NCI-H2196 treated with DMSO at 0.1 percent for 48 hours (cell line): ENCODE measurements around the gene CEP85L.
A peak's percentile ranks its signal among the peaks of the same experiment; 100 is the strongest.

Source experiments
- DNase-seq: peaks from one replicate; lab custom pipeline; 2025; ENCODE audit not compliant: unreplicated experiment; lab: John Stamatoyannopoulos, UW

The CEP85L gene

DNA sequence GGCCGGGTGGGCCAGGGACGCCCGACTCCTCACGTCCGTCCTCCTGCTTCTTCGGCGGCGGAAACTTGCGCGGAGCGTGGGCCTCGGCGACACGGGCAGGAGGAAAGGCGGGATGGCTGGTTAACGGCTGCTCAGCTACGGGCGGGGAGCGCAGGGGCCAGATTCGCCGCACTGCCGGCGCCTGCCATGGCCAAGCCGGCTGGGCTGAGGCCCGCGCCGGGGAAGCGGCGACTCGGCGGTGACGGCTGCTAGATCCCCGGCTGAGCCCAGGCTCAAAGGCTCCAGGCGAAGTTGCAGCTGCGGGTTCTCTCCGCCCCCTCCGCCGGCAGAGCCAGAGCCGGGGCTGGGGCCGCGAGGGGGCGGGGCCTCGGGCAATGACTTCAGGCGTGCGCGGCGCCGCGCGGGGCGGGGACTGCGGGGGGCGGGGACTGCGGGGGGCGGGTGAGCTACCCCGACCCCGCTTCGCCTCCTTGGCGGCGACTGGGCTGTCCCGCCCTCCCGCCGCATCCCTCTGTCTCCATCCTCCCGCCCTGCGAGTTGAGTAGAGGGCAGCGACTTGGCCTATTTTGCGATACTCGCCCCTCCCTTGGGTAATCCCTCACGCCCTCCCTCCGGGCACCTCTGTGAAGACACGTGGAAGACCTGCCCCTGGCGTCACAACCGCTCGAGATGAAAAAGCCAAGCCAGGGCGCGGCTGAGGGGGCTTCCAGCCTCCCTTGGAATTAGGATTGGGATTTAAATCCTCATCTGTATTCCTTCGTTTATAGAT, at the start of gene CEP85L:
Gene CEP85L, minus strand, starts transcription at position 310 of the 769 bp plus-strand sequence. CDS start 322 bp downstream, outside the sequence.
- peak; percentile 78 for DNase-seq

DNA sequence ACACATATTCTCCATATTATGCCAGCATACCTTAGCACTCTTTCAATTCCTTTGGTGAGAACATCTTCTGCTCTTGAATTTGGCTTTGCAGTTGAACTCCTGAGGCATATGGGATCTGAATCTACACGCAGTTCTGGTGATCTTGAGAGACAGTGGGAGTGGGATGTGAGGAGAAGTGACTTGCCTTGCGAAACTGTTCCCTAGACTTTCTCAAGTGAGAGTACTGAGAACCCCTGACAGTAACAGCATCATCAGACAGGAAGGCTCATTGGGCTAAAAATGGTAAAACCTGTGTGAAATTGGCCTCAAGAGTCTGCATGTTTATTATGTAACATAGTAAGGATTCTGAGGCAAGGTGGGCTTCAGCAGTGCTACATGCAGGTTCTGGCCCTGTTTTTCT, 49.1 kb upstream of the CEP85L start:
- no peak for DNase-seq

DNA sequence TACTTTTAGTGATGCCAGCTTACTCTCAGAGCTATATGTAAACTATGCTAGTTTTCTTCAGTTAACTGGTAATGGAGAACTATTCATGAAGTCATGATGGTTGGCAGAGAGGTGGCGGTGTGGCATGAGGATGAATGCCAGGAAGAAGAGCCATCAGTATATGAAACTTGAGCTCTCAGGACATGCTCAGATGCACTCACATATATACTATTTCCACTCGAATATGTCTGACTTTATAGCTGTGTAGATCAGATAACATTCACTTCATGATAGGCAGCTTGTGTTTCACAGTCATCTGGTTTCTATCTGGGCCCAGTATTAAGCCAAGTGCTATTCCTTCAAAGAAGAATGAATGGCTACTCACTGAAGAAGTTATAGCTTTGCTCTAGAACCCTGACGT, 46.2 kb upstream of the CEP85L start:
- DNase-seq = no peak

DNA sequence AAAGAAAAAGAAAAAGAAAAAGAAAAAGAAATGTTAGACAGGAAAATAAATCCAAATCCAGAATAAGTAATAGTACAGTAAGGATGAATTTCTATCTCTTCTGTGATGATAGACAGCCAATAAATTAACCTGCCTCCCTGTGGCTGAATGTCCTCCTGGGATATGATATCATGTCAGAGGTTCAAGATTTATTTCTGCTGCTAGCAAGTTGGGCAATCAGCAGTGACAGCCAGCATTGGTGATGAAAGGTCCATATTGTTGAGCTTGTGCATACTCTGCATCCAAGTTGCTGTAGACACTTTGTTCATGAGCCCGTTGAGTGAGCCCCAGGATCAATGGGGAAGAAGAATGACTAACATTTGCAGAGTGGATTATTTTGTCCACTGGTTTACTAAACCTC, 44.9 kb upstream of the CEP85L start:
- no peak for DNase-seq

DNA sequence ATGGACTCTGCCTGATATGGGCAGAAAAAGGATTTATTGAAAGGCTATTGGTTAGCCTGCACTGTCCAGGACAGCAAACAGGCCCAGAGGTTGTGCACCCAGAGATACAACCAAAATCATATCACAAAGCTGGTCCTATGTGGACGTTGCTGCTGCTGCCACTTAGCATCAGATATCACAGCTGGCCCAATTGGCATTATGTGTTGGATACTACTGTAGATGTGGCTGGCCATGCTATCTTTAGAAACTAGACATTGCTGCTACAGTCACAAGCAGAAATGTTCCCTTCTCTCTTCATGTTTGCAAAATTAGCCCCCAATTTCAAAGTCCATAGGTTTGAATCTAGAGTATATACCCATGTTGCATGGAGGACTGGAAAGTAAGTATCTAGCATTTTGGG, 42.2 kb upstream of the CEP85L start:
- DNase-seq = no peak

DNA sequence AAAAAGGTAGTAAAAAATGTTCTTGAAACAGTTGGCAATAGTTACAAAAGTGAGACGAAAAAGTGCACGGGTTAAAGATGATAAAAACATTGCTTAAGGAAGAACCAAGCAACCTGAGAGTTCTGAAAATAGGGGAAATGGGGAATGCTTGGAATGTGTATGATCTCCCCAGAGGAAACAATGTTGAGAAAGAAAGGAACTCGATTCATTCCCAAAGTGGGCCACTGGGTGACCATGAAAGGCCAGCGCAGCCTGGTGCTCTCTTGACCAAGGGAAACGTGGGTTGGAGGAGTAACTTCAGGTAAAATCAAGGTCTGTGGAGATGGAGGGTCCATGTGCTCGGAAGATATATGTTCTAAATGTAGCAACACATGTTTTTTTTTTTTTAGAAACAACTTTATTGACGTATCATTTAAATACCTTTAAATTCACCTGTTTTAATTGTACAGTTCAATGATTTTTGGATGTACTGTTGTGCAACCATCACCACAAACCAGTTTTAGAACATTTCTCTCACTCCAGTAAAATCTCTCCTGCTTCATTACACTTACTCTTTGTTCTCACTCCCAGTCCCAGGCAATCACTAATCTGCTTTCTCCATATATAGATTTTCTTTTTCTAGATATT, 34.5 kb upstream of the CEP85L start:
- DNase-seq = no peak

DNA sequence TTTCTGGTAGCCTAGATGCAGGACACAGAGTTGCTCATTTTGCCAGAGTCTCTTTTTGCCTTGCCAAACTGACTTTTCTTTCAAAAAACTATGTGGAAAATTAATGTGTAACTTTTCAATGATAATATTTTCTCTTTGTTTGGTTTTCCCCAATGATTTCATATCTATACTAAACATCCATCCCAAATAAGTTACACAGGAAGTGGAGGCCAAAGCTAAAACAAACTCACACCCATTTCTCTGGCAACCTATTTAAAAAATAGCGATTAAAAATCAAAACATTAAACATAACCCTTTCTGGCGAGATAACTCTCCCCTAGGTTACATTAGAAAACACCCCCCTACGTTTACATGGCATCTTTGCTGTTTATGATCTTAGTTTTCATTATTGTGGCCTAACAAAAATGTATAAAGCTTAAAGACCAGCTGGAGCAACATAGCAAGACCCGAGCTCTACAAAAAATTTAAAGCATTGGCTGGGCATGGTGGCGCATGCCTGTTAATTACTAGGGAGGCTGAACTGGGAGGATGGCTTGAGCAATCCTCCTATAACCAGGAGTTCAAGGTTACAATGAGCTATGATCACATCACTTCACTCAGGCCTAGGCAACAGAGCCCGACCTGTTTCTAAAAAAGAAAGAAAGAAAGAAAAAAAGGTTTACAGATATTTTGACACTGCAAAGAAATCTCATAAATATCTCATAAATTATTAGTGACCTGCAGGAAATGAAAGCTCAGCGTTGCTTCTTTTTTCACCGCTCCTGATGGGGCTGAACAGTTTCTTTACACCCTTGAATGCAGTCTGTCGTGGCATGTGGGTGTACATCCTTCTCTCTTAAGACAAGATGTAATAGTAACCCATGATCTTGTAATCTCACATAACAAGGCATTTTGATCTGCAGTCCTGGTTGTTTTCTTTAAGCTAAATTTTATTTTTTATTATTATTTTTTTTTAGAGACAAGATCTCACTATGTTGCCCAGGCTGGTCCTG, 32.8 kb upstream of the CEP85L start:
- DNase-seq = no peak

DNA sequence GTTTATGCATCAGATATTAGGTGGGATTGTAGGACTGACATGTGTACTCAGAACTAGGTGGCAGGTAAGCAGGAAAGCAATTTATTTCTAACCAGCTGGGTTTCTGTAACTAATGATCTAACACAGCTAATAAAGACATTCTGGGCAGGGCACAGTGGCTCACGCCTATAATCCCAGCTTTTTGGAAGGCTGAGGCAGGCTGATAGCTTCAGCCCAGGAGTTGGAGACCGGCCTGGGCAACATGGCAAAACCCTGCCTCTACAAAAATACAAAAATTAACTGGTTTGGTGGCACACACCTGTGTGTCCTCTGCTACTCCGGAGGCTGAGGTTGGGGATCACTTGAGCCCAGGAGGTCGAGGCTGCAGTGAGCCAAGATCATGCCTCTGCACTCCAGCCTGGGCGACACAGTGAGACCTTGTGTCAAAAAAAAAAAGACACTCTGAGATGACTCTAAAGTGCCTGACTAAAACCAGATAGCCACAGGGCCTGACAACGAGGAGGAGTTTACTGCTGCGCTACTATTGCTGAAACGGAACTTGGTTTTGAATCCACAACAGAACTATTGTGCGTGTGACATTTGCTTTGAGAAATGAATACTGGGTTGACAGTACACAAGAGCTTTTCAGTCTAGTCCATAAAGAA, 29.2 kb upstream of the CEP85L start:
- DNase-seq = no peak

DNA sequence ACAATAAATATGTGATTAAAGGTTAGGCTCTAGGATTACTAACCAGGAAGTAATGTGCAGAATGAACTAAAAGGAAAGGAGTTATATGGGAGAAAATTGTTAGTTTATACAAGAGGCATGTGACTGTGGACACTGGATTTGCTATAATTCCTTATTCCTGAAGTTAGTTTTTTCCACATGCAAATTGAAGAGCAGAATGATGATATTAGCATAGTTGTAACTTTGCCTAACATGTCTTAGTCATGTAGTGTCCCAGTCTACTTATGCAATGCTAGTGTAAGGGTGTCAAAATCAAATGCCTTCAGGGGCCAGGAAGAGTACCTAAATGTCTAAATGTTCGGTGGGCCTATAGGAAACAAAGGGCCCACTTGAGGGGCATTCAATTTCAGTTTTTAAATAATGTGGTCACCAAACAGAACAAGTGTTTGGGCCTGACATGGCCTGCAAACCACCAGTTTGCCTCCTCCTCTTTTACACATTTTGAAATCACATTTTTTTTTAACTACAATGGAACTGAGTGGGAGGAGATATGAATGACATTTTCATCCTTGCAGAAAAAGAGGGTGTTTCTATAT, 28.0 kb upstream of the CEP85L start:
- DNase-seq = no peak

DNA sequence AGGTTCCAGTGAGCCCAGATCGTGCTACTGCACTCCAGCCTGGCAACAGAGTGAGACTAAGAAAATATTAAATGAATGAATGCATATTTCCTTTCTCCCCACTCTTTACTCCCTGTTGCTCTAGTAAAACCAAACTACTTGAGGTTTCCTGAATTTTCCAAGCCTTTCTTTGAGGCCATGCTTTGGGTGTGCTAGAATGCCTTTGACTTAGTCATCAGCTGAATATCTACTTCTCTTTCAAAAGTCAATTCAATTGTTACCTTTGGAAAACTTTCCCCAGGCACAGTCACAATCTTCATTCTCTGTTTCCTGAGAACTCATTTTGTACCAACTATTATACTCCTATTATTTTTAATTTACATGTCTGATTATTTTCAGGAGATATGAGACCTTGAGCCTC, 27.5 kb upstream of the CEP85L start:
- no peak for DNase-seq

DNA sequence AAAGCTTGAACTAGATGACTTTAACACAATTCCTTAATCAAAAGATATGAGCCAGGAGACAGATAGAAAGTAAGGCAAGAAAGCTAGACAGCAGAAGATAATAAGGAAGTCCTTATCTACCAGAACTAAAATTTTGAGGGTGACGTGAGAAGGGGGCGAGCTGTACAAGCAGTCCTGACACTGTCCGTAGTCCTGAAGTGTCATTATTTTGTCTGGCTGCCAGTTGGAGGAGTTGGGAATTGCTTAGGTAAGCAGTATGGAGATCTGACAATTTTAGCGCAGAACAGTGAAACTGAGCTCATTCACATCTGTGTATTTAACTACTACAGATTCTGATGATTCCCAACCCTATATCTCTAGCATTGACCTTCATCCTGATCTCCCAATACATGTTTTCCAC, 25.8 kb upstream of the CEP85L start:
- DNase-seq = no peak

DNA sequence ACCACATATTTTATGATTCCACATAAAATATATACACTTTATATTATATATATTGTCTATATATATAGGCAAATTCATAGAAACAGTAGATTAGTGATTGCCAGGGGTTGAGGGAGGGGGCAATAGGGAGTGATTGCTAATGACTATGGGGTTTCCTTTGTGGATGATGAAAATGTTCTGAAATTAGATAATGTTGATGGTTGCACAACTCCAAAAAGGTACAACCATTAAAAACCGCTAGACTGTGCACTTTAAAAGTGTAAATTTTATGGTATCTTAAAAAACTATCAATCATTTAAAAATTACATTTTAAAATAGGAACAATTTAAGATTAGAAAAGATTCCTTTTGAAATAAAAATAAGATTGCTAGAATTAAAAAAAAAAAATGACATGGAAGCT, 23.8 kb upstream of the CEP85L start:
- no peak for DNase-seq

DNA sequence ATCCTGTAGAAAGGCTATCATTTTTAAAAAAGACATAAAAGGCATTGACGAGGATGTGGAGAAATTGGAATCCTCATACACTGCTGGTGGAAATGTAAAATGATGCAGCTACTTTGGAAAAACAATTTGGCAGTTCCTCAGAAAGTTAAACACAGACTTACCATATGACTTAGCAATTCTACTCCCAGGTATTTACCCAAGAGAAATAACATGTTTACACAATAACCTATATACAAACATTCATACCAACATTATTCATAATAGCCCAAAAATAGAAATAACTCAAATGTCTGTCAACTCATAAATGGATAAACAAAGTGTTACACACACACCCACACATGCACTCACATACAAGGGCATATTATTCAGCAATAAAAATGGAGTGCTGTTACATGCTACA, 23.4 kb upstream of the CEP85L start:
- no peak for DNase-seq

DNA sequence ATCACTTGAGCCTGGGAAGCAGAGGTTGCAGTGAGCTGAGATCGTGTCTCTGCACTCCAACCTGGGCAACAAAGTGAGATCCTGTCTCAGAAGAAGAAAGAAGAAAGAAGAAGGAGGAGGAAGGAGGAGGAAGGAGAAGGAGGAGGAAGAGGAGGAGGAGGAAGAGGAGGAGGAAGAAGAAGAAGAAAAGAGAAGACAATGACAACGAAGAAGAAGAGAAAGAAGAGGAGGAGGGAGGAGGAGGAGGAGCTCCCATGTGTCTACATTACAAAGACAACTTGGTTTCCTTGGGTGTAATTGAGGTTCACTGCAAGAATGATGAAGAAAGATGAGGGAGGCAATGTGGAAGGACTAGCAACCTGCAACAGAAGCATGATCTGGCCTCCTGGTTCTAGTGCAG, 21.3 kb upstream of the CEP85L start:
- DNase-seq = no peak

DNA sequence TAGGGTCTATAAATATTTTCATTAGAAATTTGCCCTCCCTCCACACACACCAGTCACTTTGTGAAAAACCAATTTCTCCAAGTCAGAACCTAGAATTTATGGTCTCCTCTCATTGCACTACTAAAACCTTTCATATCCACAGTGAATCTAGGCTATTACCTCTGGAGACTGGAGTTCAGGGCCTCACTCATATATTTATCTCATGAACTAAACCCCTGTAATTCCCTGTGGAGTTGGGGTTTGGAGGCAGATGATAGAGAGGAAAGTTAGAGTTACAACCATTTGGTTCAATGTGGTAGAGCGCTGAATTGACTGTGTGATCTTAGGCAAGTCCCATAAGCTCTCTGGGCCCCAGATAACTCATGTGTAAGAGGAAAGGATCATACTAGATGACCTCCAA, 18.2 kb upstream of the CEP85L start:
- no peak for DNase-seq

DNA sequence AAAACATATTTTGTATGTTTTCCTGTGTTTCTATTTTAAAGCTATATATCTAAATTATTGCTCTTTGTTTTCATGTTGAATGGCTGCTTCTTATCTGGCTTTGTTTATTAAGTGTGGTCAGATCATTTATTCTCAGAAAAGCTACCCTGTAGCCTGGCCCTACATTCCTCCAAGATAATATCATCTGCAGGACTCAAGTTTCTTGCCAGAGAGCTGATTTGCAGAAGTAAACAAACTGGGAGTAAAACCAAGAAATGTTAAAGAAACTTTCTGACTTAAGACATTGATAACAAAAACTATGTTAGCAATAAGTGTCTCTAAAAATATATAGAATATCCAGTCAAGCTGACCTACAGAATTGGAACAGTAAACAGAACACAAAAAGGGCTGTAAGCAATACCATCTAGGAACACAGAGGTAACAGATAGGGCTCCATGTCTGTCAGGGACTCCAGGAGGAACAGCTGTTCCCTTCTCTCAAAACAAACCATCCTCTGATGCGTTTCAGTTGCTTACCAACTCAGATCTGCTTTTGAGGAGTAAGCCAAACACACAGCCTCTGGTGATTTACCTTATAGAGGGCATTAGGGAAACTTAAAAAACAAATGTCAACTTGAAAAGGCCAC, 17.5 kb upstream of the CEP85L start:
- DNase-seq = no peak

DNA sequence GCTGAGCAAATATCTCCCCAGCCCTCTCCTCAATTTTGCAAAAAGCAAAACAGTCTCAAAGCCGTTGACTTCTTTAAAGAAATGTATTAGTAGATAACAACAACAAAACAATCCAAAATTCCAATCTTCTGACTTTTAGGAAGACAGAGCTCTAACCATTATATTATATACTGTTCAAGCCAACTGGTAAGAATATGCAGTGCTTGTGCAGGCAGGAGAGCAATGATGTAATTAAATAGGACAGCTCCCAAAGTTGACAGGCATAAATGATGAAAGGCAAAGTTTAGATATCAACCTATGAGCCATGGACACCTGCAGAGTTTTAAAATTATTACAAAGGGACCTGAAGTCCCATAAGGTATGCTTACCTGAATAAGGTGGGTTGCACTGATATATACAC, 16.6 kb upstream of the CEP85L start:
- no peak for DNase-seq

DNA sequence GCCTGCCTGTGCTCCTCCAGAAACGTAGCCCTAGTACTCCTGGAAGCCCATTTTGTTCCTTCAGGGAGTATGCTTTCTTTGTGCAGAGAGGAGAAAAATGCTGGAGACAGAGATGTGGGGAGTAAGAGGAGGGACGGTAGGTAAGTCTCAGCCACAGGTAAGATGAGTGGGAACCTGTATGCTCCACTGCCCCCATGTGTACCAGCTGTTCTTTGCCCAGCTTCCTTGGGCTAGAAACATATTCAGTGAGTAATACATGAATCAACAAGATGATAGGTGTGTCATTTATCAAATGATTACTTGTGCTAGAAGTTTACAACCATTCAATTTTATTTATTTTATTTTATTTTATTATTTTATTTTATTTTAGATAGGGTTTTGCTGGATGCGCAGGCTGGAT, 13.6 kb upstream of the CEP85L start:
- DNase-seq = no peak

DNA sequence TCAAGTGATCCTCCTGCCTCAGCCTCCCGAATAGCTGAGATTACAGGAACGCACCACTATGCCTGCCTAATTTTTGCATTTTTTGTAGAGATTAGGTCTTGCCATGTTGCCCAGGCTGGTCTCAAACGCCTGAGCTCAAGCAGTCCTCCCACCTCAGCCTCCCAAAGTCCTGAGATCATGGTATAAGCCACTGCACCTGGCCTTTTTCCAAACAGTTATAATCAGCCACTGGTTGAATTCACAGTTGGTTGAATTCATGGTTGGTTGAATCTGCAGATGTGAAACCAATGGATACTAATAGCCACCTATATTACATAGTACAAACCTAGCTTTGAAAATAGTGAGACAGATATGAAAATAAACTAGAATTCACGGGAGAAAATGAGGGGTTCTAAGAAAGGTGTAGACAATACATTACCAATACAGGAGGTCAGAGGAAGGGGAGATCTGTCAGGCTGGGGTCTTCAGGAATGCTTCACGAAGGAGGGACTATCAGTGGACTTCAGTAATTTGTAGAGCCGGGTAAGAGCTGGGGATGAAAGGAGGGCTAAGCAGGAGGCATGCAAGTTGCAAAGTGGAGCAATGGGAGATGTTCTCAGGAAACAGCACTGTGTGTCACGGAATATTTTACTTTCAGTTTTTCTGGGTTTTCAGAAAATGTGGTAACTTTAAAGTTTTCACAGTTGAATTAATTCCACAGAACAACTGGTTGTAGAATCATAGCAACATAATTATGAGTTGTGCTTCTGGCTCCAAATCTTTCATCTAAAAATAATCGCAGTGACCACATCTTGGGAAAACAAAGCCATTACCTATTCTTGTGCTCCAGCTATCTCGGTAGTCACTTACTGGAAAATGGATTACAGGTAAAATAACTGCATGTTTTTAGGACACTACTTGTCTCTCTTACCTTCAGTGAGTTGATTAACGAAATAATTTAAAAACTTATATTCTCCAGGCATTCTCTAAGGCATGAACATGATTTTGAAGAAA, 12.9 kb upstream of the CEP85L start:
- DNase-seq = no peak
